BJ (cell line): ENCODE results near the gene CLIP1. TPM values are rescaled to one million over a fixed set of nuclear protein-coding genes. Genes with fewer than 3 reads are reported as not detected.
A peak's percentile ranks its signal among the peaks of the same experiment; 100 is the strongest.
"Not testable (repeated sequence)": the region's sequence is repeated elsewhere in the genome, so short reads cannot be mapped to it uniquely, and the experiment has no call there.

ENCODE experiments used
- CTCF ChIA-PET: fragments of 350-600 bp; formaldehyde crosslinking; extraction: SDS; loops from one replicate; lab custom pipeline; 2021; ENCODE audit warnings: antibody characterized with exemption, inconsistent platforms; lab: Yijun Ruan, JAX
- POLR2A ChIA-PET: fragments of 300-600 bp; sonication (Branson Sonifier 250); formaldehyde crosslinking; extraction: SDS; loops from one replicate; lab custom pipeline; 2021; ENCODE audit warnings: antibody characterized with exemption; lab: Charles Lee
- DNase-seq: peaks from one replicate; pipeline ENCODE4 v3.0.0-alpha.2; 2011; ENCODE audit warnings: low read depth
- H3K27me3 ChIP-seq: 2 replicates; pipeline ENCODE4 v1.6.0; 2011; ENCODE audit warnings: low read length; ENCODE audit not compliant: control insufficient read depth, insufficient read depth
- H3K36me3 ChIP-seq: 2 replicates; pipeline ENCODE4 v1.5.1; 2011; ENCODE audit warnings: low read length; ENCODE audit not compliant: control insufficient read depth, insufficient read depth
- H3K4me3 ChIP-seq: 2 replicates; pipeline ENCODE4 v1.5.1; 2011; ENCODE audit warnings: low read depth, mild to moderate bottlenecking, control low read depth, low read length
- CTCF ChIP-seq: IDR thresholded peaks from 2 replicates; pipeline ENCODE4 v1.5.1; 2011; ENCODE audit warnings: low read depth, mild to moderate bottlenecking, control low read depth, inconsistent platforms, low read length, moderate library complexity; ENCODE audit not compliant: insufficient read depth
- polyA plus RNA-seq: library from polyadenylated mRNA; depleted of rRNA; stranded (reverse); fragments of >200 nt; gene quantifications from 2 replicates; pipeline ENCODE4 v1.2.3, GENCODE V29; 2011

CLIP1 gene
- polyA plus RNA-seq, 1 experiment = 104 TPM

- ChIA-PET CTCF (interaction anchor here (0.7 kb wide), 1 partner anchor 679 kb away, joined by 3 read pairs; no protein-coding TSS in a partner anchor), POLR2A (no interaction called here)
- no peaks in the 10 kb centered on the region for H3K27me3 ChIP-seq
- H3K36me3 ChIP-seq = no peaks in the 10 kb centered on the region
- TF ChIP-seq CTCF = no peak
- H3K4me3 ChIP-seq = no peak overlapping the region
- no peak for DNase-seq
Observed at GRCh38 chr12:122437656-122438121, 15.2 kb upstream of the CLIP1 start.

GRCh38 chr12:122435186-122435585 is 12.7 kb upstream of the CLIP1 start:
- TF ChIP-seq CTCF = no peak
- POLR2A ChIA-PET = no interaction called here
- Histone ChIP-seq H3K27me3 (no peaks in the 10 kb centered on the region), H3K36me3 (no peaks in the 10 kb centered on the region), H3K4me3 (no peak overlapping the region)
- CTCF ChIA-PET = interaction anchor here (0.6 to 1.4 kb wide), 5 partner anchors 11 to 935 kb away, joined by 3 to 5 read pairs (median 3); no protein-coding TSS in a partner anchor
- DNase-seq = no peak

- H3K27me3 ChIP-seq, POLR2A ChIA-PET, DNase-seq, H3K36me3 ChIP-seq, H3K4me3 ChIP-seq, CTCF ChIA-PET: not testable (repeated sequence)
Observed at GRCh38 chr12:122429043-122429442, 6.6 kb upstream of the CLIP1 start.

- no peaks in the 10 kb centered on the region for H3K36me3 ChIP-seq
- H3K27me3 ChIP-seq = no peaks in the 10 kb centered on the region
- ChIA-PET POLR2A (interaction anchor here (0.7 kb wide), 2 partner anchors 24 to 355 kb away, joined by 3 to 11 read pairs; no protein-coding TSS in a partner anchor), CTCF (interaction anchor here (0.6 to 2.0 kb wide), 2 partner anchors 28 to 35 kb away, joined by 3 to 7 read pairs; no protein-coding TSS in a partner anchor)
- no peak overlapping the region for H3K4me3 ChIP-seq
- no peak for DNase-seq
- no peak for TF ChIP-seq CTCF
Observed at GRCh38 chr12:122427403-122427802, 4.9 kb upstream of the CLIP1 start.

- TF ChIP-seq CTCF = no peak
- Histone ChIP-seq H3K36me3 (no peaks in the 10 kb centered on the region), H3K27me3 (no peaks in the 10 kb centered on the region), H3K4me3 (peak overlapping the region; percentile 56)
- no peak for DNase-seq
- ChIA-PET CTCF (interaction anchor here (0.6 to 3.8 kb wide), 6 partner anchors 12 to 153 kb away, joined by 3 to 15 read pairs (median 4); no protein-coding TSS in a partner anchor), POLR2A (interaction anchor here (0.5 kb wide), 1 partner anchor 92 kb away, joined by 4 read pairs; no protein-coding TSS in a partner anchor)
Observed at GRCh38 chr12:122423258-122424165, 1.0 kb upstream of the CLIP1 start.
